Thyroid gland (tissue), 4 donors: ENCODE measurements around the gene MED29. TPM values are rescaled to one million over a fixed set of nuclear protein-coding genes. Genes with fewer than 3 reads are reported as not detected.
"Not testable (repeated sequence)": the region's sequence is repeated elsewhere in the genome, so short reads cannot be mapped to it uniquely, and the experiment has no call there.

Source experiments
- DNase-seq, 2 donors: peaks; one replicate each; pipeline ENCODE4 v3.0.0-alpha.2; 2019
- H3K27ac ChIP-seq, 3 donors: fragments of 200-600 bp; sonication (generic); 1 replicate in 2 of 3; 2 replicates in 1 of 3; pipeline ENCODE4 v1.5.1; 2016 to 2019; ENCODE audit warnings: mild to moderate bottlenecking in 1 of 3, moderate library complexity in 1 of 3
- H3K27me3 ChIP-seq: fragments of 200-600 bp; sonication (generic); one replicate; pipeline ENCODE4 v1.5.1; 2019
- H3K36me3 ChIP-seq, 2 donors: fragments of 200-600 bp; sonication (generic); one replicate each; pipeline ENCODE4 v1.5.1; 2016 to 2019
- H3K4me1 ChIP-seq, 2 donors: fragments of 200-600 bp; sonication (generic); one replicate each; pipeline ENCODE4 v1.5.1; 2017 to 2019
- H3K4me3 ChIP-seq, 3 donors: fragments of 200-600 bp; sonication (generic); replicated peaks in 1 of 3; 1 replicate in 2 of 3; 2 replicates in 1 of 3; pipeline ENCODE4 v1.5.1; 2016; ENCODE audit warnings: mild to moderate bottlenecking in 1 of 3
- H3K9me3 ChIP-seq: fragments of 200-600 bp; sonication (generic); one replicate; pipeline ENCODE4 v1.5.1; 2017
- POLR2A ChIP-seq, 2 donors: fragments of 450-650 bp; IDR thresholded peaks; one replicate each; pipeline ENCODE4 v1.6.1; 2017; ENCODE audit warnings: antibody characterized with exemption in 2 of 2, mild to moderate bottlenecking in 2 of 2, moderate library complexity in 1 of 2
- WGBS, 2 donors: methylation state at CpG; one replicate each; pipeline ENCODE4 v1.1.5; 2017; 5-methylcytosine and 5-hydroxymethylcytosine counted together
- intact Hi-C: fragments of 100-400 bp; cut with DNase I; formaldehyde crosslinking; loops from one replicate; pipeline ENCODE4 v1.15.1; 2023
- total RNA-seq, 4 donors: library from RNA; depleted of rRNA; stranded (reverse); fragments of >200 nt; gene quantifications; one replicate each; pipeline ENCODE4 v1.2.3, GENCODE V29; 2016
- TF ChIP-seq, protein P1 (sequence below), 6 experiments: fragments of 200-600 bp in 3 of 6; fragments of 450-650 bp in 3 of 6; sonication (generic) in 3 of 6; IDR thresholded peaks; one replicate each; pipeline ENCODE4 v1.5.1; 2016 to 2019; ENCODE audit warnings: antibody characterized with exemption in 6 of 6, mild to moderate bottlenecking in 2 of 6, inconsistent platforms in 1 of 6, moderate library complexity in 1 of 6

Gene MED29
- total RNA-seq, 4 donors from 2014 or later: 44.3 to 77.5 (median 63.4) TPM

DNA sequence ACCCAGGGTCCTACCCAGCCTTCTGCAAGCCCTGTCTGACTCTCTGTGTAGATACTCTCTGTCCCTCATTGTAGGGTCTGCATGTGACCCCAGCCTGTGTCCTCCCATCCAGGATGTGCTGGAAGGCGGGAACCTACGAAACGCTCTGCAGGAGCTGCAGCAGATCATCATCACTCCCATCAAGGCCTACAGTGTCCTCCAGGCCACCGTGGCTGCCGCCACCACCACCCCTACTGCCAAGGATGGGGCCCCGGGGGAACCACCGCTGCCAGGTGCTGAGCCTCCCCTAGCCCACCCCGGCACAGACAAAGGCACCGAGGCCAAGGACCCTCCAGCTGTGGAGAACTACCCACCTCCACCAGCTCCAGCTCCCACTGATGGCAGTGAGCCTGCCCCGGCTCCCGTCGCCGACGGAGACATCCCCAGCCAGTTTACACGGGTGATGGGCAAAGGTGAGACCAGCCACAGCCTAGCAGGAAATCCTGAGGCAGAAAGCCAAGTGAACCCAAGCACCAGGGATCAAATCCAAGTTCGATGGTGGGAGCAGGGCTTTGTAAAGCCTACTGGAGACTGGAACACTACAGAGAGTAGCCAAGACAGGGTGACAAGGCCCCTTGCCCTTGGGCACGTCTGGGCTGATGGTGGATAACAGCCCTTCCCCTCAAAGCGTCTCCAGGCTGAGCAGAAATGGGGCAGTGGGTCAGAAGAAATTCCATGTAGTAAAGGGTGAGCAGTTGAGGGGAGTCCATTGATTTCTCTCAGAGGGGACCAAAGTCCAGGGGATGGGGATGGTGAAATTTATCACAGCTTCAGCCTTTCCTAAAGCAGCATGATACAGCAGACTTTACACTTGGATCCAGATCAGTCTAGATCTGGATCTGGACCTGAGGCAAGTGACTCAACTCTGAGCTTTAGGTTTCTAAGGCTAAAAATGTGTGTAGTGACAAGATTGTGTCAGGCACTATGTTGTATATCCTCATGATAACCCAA is 13.5 kb upstream of the MED29 start:
- no peaks in the 10 kb centered on the region for H3K27me3 ChIP-seq
- TF ChIP-seq POLR2A (IDR thresholded peaks at IDR 0.05): no peak
- TF ChIP-seq, protein P1, sequence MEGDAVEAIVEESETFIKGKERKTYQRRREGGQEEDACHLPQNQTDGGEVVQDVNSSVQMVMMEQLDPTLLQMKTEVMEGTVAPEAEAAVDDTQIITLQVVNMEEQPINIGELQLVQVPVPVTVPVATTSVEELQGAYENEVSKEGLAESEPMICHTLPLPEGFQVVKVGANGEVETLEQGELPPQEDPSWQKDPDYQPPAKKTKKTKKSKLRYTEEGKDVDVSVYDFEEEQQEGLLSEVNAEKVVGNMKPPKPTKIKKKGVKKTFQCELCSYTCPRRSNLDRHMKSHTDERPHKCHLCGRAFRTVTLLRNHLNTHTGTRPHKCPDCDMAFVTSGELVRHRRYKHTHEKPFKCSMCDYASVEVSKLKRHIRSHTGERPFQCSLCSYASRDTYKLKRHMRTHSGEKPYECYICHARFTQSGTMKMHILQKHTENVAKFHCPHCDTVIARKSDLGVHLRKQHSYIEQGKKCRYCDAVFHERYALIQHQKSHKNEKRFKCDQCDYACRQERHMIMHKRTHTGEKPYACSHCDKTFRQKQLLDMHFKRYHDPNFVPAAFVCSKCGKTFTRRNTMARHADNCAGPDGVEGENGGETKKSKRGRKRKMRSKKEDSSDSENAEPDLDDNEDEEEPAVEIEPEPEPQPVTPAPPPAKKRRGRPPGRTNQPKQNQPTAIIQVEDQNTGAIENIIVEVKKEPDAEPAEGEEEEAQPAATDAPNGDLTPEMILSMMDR (IDR thresholded peaks at IDR 0.05): no peak
- peaks cover 68 to 79% of the 10 kb centered on the region in 2 donors for H3K36me3 ChIP-seq
- H3K4me1 ChIP-seq: peaks cover 7 to 17% of the 10 kb centered on the region in 2 donors
- no peaks in the 10 kb centered on the region for H3K9me3 ChIP-seq
- 79 to 81% methylated on average over 5 to 7 of the region's 18 CpGs for WGBS, 2 donors
- no peak overlapping the region for H3K4me3 ChIP-seq
- no peak overlapping the region for H3K27ac ChIP-seq
- intact Hi-C loops: no loop called here
- no peak for DNase-seq

DNA sequence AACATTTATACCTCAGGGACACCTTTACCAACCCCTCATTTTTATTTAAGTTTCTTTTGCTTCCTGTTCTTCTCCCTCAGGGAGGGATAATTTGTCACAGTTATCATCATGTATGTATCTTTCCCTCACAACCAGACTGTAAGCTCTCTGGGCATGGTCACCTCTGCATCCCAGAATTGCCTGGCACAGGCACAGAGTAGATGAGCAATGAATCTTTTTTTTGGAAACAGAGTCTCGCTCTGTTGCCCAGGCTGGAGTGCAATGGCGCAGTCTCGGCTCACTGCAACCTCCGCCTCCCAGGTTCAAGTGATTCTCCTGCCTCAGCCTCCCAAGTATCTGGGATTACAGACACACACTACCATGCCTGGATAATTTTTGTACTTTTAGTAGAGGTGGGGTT is 11.8 kb upstream of the MED29 start:
- H3K4me1 ChIP-seq, H3K27ac ChIP-seq, DNase-seq, H3K4me3 ChIP-seq, H3K9me3 ChIP-seq, H3K27me3 ChIP-seq, intact Hi-C loops: not testable (repeated sequence)
- peaks cover 82 to 88% of the 10 kb centered on the region in 2 donors for H3K36me3 ChIP-seq
- WGBS, 2 donors: 86 to 87% methylated on average over 4 of the region's 4 CpGs

DNA sequence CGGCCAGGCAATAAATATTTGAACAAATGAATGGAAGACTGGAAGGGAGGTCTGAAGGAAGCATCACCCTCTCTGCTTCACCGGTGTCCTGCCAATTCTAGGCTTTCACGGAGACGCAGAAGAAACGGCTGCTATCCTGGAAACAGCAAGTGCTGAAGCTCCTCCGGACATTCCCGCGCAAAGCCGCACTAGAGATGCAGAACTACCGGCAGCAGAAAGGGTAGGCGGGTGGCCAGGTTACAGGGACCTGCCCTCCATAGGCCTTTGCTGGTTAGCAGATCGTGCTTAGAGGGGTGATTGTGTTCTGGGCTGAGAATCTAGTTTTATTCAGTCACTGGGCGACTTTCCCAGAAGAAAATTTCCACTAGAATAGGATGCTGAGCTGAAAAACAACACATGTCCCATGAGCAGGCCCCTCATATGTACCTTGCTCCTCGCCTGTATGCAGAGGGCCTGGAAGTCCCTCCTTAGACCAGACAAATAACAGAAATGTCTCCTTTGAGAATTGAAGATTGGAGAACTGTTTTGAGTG is 11.2 kb upstream of the MED29 start:
- WGBS, 2 donors: 79 to 94% methylated on average over 8 to 14 of the region's 14 CpGs
- intact Hi-C loops: no loop called here
- Histone ChIP-seq H3K27ac (no peak overlapping the region), H3K9me3 (no peaks in the 10 kb centered on the region), H3K36me3 (peaks cover 82 to 90% of the 10 kb centered on the region in 2 donors), H3K27me3 (no peaks in the 10 kb centered on the region), H3K4me3 (no peak overlapping the region), H3K4me1 (no peaks in the 10 kb centered on the region)
- DNase-seq: no peak
- no peak for TF ChIP-seq POLR2A (IDR thresholded peaks at IDR 0.05)
- TF ChIP-seq, protein P1 (IDR thresholded peaks at IDR 0.05): no peak

DNA sequence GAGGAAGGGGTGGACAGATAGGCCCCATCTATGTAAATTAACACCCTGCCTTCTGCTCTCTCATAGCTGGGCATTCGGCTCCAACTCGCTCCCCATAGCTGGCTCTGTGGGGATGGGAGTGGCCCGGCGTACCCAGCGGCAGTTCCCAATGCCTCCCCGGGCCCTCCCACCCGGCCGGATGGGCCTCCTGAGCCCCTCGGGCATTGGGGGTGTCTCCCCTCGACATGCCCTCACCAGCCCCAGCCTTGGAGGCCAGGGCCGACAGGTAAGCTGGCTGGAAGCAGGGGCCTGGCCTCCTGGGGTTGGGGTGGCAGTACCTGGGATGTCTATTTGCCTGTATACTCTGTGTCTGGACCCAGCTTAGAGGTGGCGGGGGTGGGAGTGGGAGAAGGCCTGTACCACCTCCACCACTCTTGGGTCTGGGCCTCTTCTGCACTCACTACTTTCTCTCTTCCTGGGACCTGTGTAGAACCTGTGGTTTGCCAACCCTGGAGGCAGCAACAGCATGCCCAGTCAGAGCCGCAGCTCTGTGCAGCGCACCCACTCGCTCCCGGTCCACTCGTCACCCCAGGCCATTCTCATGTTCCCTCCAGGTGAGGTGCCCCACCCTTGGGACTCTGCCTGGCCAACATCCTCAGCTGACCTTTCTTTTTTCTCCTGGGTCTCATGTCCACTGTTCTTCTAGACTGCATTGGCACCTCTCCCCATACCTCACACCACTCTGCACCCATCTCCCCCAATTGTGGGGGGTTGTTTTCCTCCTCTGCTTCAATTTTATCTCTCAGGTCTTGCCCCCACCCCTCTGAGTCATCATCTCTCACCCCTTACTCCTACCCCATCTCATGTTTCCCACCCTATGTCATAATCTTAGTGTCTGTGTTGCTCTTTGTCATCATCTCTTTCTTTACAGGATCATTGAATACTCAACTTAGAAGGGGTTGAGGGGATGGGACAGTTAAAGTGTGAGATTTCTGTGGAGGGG is 10.4 kb upstream of the MED29 start:
- TF ChIP-seq, protein P1 (IDR thresholded peaks at IDR 0.05): no peak
- no peak for TF ChIP-seq POLR2A (IDR thresholded peaks at IDR 0.05)
- Histone ChIP-seq H3K27me3 (no peaks in the 10 kb centered on the region), H3K4me1 (no peaks in the 10 kb centered on the region), H3K9me3 (no peaks in the 10 kb centered on the region), H3K36me3 (peaks cover 83 to 86% of the 10 kb centered on the region in 2 donors), H3K4me3 (no peak overlapping the region), H3K27ac (no peak overlapping the region)
- intact Hi-C loops: no loop called here
- WGBS, 2 donors: 92 to 94% methylated on average over 14 to 15 of the region's 17 CpGs
- DNase-seq: no peak

DNA sequence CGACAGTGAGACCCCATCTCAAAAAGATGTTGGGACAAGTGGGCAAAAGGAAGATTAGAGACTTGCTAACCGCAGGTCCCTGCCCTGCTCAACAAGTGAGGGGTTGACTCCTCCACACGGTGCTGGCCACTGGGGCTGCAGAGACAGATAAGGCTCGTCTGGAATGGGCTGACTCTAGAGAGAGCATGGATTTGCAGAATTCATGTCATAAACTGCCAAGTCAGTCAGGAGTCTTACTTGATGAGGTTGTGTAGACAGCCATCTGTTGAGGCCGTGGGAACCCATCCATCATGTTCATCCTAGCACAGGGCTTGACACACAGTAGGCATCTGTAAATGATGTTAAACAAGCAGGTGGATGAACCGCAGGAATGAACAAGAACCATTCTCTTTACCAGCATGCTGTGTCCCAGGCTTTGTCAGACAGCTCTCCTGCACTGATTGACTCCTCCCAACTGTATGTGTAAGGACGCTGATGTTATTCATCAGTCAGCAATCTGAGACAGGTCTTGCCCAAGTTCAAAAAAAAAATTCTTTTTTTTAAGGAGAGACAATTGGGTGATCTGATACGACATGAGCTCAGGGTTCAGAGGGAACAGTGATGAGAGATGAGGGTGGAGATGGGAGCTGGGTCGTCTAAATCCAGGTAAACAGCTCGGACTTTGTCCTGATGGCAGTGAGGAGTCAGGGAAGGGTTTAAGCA is 9.1 kb upstream of the MED29 start:
- Histone ChIP-seq H3K4me1 (no peaks in the 10 kb centered on the region), H3K9me3 (no peaks in the 10 kb centered on the region), H3K4me3 (no peak overlapping the region), H3K27me3 (no peaks in the 10 kb centered on the region), H3K36me3 (peaks cover 82 to 86% of the 10 kb centered on the region in 2 donors), H3K27ac (no peak overlapping the region)
- intact Hi-C loops: no loop called here
- TF ChIP-seq, protein P1 (IDR thresholded peaks at IDR 0.05): no peak
- no peak for TF ChIP-seq POLR2A (IDR thresholded peaks at IDR 0.05)
- 86 to 87% methylated on average over 9 to 10 of the region's 10 CpGs for WGBS, 2 donors
- no peak for DNase-seq
